Neural cell (in vitro differentiated cells): ENCODE measurements around the gene PLXNA3.

Experiments used
- CTCF ChIP-seq: fragments of 450-650 bp; IDR thresholded peaks from 2 replicates; pipeline ENCODE4 v1.5.1; 2014; ENCODE audit warnings: antibody characterized with exemption, mild to moderate bottlenecking, moderate library complexity; ENCODE audit not compliant: poor library complexity, severe bottlenecking
- EP300 ChIP-seq: fragments of 450-650 bp; conservative IDR thresholded peaks from 2 replicates; pipeline ENCODE4 v1.6.1; 2014; ENCODE audit warnings: antibody characterized with exemption, mild to moderate bottlenecking, moderate library complexity; ENCODE audit not compliant: poor library complexity, severe bottlenecking
- EZH2 ChIP-seq: fragments of 200-600, 300-800 bp; shearing (Covaris generic), sonication (generic); IDR thresholded peaks from 2 replicates; pipeline ENCODE4 v1.6.1; 2014; ENCODE audit warnings: antibody characterized with exemption, low read length, borderline replicate concordance, mild to moderate bottlenecking; ENCODE audit not compliant: insufficient read depth, poor library complexity, severe bottlenecking
- MXI1 ChIP-seq: fragments of 450-650 bp; conservative IDR thresholded peaks from 2 replicates; pipeline ENCODE4 v1.6.1; 2014; ENCODE audit warnings: antibody characterized with exemption, mild to moderate bottlenecking; ENCODE audit not compliant: poor library complexity, severe bottlenecking
- POLR2AphosphoS5 ChIP-seq: IDR thresholded peaks from 2 replicates; pipeline ENCODE4 v1.6.1; 2012
- RAD21 ChIP-seq: fragments of 450-650 bp; conservative IDR thresholded peaks from 2 replicates; pipeline ENCODE4 v1.6.1; 2014; ENCODE audit warnings: antibody characterized with exemption, mild to moderate bottlenecking, moderate library complexity
- REST ChIP-seq: IDR thresholded peaks from 2 replicates; pipeline ENCODE4 v1.6.1; 2012; ENCODE audit warnings: borderline replicate concordance
- SMC3 ChIP-seq: fragments of 450-650 bp; conservative IDR thresholded peaks from 2 replicates; pipeline ENCODE4 v1.6.1; 2014; ENCODE audit warnings: antibody characterized with exemption, mild to moderate bottlenecking, moderate library complexity; ENCODE audit not compliant: poor library complexity

GRCh38 chrX:154477891-154478477 lies 19.9 kb downstream of the PLXNA3 start:
- no peak for TF ChIP-seq EZH2
- no peak for TF ChIP-seq CTCF
- no peak for TF ChIP-seq RAD21
- no peak for TF ChIP-seq POLR2AphosphoS5
- TF ChIP-seq REST, result no peak
- TF ChIP-seq EP300, result no peak
- TF ChIP-seq MXI1, result no peak
- TF ChIP-seq SMC3, result no peak
